Measurements from ENCODE around the gene UNC79. TPM values are rescaled to one million over a fixed set of nuclear protein-coding genes. Genes with fewer than 3 reads are reported as not detected.

UNC79 gene
- polyA plus RNA-seq, 3 donors, result 0.01 to 0.02 TPM; not detected in 1

DNA sequence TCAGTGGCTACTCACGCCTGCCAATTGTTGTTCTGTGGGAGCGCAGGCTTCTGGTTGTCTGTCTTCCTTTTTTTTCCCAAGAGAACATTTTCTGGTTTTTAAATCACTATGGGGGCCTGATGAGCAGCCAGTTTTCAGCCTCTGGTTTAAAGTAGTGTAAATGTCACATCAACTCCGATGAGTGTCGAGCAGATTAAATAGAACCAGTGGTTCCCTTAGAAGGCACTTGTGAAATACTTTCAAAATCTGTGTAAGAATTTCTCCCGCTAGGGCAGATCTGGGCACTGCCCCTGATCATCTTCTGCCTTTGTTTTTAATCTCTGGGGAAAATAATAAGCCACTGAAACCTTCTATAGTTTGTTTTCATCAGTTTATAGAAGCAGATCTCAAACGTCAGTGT is 227.1 kb downstream of the UNC79 start:
- TF ChIP-seq, protein P1, sequence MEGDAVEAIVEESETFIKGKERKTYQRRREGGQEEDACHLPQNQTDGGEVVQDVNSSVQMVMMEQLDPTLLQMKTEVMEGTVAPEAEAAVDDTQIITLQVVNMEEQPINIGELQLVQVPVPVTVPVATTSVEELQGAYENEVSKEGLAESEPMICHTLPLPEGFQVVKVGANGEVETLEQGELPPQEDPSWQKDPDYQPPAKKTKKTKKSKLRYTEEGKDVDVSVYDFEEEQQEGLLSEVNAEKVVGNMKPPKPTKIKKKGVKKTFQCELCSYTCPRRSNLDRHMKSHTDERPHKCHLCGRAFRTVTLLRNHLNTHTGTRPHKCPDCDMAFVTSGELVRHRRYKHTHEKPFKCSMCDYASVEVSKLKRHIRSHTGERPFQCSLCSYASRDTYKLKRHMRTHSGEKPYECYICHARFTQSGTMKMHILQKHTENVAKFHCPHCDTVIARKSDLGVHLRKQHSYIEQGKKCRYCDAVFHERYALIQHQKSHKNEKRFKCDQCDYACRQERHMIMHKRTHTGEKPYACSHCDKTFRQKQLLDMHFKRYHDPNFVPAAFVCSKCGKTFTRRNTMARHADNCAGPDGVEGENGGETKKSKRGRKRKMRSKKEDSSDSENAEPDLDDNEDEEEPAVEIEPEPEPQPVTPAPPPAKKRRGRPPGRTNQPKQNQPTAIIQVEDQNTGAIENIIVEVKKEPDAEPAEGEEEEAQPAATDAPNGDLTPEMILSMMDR (IDR thresholded peaks at IDR 0.05), result no peak

DNA sequence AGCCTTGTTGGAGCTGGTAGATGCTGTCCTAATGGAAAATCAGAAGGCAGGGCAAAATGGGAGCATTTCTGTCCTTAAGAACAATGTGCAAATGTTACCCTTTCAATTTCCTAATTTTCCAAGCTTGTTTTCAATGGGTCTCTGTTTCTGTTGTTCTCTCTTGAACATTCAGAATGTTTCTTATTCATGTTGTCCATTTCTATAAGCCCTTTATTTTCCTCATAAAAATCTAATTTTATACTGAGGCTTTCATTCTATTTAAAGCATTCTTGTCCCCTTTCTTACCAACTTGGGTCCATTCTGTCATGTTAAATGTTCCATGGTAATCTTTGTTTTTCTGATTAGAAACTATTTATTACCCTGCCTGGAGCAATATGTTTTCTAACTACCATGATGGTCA is 232.6 kb downstream of the UNC79 start:
- DNase-seq, result no peak
- no peaks in the 10 kb centered on the region for H3K36me3 Mint-ChIP-seq
- Histone ChIP-seq H3K27ac (ENCODE audit: low read depth in 1 of 2, low read length in 2 of 2) (no peak overlapping the region), H3K4me2 (replicated peaks; ENCODE audit: extremely low read depth, low read length, poor library complexity, severe bottlenecking) (no peak overlapping the region), H3K36me3 (replicated peaks in 1 of 2; ENCODE audit: control insufficient read depth in 1 of 2, insufficient read depth in 2 of 2, low read length in 2 of 2) (no peaks in the 10 kb centered on the region), H3K4me1 (ENCODE audit: control insufficient read depth in 1 of 2, insufficient read depth in 2 of 2, low read length in 2 of 2) (no peaks in the 10 kb centered on the region), H3K27me3 (ENCODE audit: control insufficient read depth in 2 of 2, insufficient read depth in 2 of 2, low read length in 2 of 2) (peaks cover 3 to 5% of the 10 kb centered on the region in 2 donors), H3K9ac (ENCODE audit: insufficient read depth, low read length, poor library complexity, severe bottlenecking) (no peak overlapping the region), H4K20me1 (ENCODE audit: insufficient read depth, low read length) (no peaks in the 10 kb centered on the region), H3K9me3 (replicated peaks in 1 of 2; ENCODE audit: control insufficient read depth in 1 of 2, insufficient read depth in 1 of 2, low read length in 2 of 2) (peaks cover 0 to 11% of the 10 kb centered on the region in 2 donors), H2AFZ (ENCODE audit: insufficient read depth, low read depth, low read length, poor library complexity, severe bottlenecking) (no peak overlapping the region), H3K4me3 (replicated peaks in 1 of 3; ENCODE audit: low read depth in 2 of 3, low read length in 3 of 3) (no peak overlapping the region), H3K79me2 (ENCODE audit: insufficient read depth, low read length) (no peaks in the 10 kb centered on the region)
- peaks cover 2 to 5% (median 3%) of the 10 kb centered on the region in 3 donors for H3K27me3 Mint-ChIP-seq (ENCODE audit: low read depth in 3 of 3)
- intact Hi-C loops (cut with micrococcal nuclease), result no loop called here
- no peaks in the 10 kb centered on the region for H3K4me1 Mint-ChIP-seq
- TF ChIP-seq, protein P1 (IDR thresholded peaks at IDR 0.05), result no peak
- no peak overlapping the region for H3K4me3 Mint-ChIP-seq
- H3K27ac Mint-ChIP-seq, result no peak overlapping the region
- peaks cover 0 to 26% (median 6%) of the 10 kb centered on the region in 7 donors for H3K9me3 Mint-ChIP-seq

More for the DNA sequence above, 227.1 kb downstream of the UNC79 start:
- 72% methylated on average over 3 of the region's 6 CpGs for WGBS (ENCODE audit: insufficient coverage)
- Histone ChIP-seq H3K27ac (ENCODE audit: low read depth in 1 of 2, low read length in 2 of 2) (no peak overlapping the region), H3K9ac (ENCODE audit: insufficient read depth, low read length, poor library complexity, severe bottlenecking) (no peak overlapping the region), H3K4me2 (replicated peaks; ENCODE audit: extremely low read depth, low read length, poor library complexity, severe bottlenecking) (no peak overlapping the region), H3K36me3 (replicated peaks in 1 of 2; ENCODE audit: control insufficient read depth in 1 of 2, insufficient read depth in 2 of 2, low read length in 2 of 2) (no peaks in the 10 kb centered on the region), H2AFZ (ENCODE audit: insufficient read depth, low read depth, low read length, poor library complexity, severe bottlenecking) (no peak overlapping the region), H3K4me1 (ENCODE audit: control insufficient read depth in 1 of 2, insufficient read depth in 2 of 2, low read length in 2 of 2) (no peaks in the 10 kb centered on the region), H3K4me3 (replicated peaks in 1 of 3; ENCODE audit: low read depth in 2 of 3, low read length in 3 of 3) (no peak overlapping the region), H3K27me3 (ENCODE audit: control insufficient read depth in 2 of 2, insufficient read depth in 2 of 2, low read length in 2 of 2) (peaks cover 3 to 5% of the 10 kb centered on the region in 2 donors), H3K9me3 (replicated peaks in 1 of 2; ENCODE audit: control insufficient read depth in 1 of 2, insufficient read depth in 1 of 2, low read length in 2 of 2) (no peaks in the 10 kb centered on the region), H4K20me1 (ENCODE audit: insufficient read depth, low read length) (no peaks in the 10 kb centered on the region), H3K79me2 (ENCODE audit: insufficient read depth, low read length) (no peaks in the 10 kb centered on the region)
- Mint-ChIP-seq H3K36me3 (no peaks in the 10 kb centered on the region), H3K9me3 (no peaks in the 10 kb centered on the region), H3K27me3 (ENCODE audit: low read depth in 3 of 3) (peaks cover 4 to 12% (median 7%) of the 10 kb centered on the region in 3 donors), H3K4me3 (no peak overlapping the region), H3K27ac (no peak overlapping the region), H3K4me1 (no peaks in the 10 kb centered on the region)
- intact Hi-C loops (cut with micrococcal nuclease), result no loop called here
- DNase-seq, result no peak

Measured in CD14-positive monocyte (primary cell).